Raji (cell line): ENCODE measurements around the gene CENPP.

ENCODE experiments used
- POLR2A ChIP-seq: IDR thresholded peaks from 2 replicates; pipeline ENCODE4 v1.6.1; 2011; ENCODE audit warnings: low read depth, low read length, control low read depth; ENCODE audit not compliant: insufficient read depth

The CENPP gene

DNA sequence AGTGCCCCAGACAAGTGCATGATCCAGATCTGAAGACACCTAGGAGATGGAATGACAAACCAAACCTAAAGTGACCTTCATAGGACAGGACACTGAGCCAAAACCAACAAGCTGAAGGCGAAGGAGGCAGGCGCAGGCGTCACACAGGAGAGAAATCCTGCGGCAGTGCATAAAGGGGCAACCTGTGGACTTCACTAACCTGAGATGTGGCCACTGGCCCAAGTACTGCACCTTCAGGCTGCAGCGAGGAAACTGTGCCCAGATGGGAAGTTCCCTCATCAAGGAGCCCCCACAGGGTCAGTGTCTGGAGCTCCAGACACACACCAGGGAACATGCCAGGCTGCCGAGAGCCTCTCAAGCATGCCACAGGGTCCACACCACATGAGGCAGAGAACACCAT is 340.5 kb downstream of the CENPP start:
- TF ChIP-seq POLR2A = no peak

DNA sequence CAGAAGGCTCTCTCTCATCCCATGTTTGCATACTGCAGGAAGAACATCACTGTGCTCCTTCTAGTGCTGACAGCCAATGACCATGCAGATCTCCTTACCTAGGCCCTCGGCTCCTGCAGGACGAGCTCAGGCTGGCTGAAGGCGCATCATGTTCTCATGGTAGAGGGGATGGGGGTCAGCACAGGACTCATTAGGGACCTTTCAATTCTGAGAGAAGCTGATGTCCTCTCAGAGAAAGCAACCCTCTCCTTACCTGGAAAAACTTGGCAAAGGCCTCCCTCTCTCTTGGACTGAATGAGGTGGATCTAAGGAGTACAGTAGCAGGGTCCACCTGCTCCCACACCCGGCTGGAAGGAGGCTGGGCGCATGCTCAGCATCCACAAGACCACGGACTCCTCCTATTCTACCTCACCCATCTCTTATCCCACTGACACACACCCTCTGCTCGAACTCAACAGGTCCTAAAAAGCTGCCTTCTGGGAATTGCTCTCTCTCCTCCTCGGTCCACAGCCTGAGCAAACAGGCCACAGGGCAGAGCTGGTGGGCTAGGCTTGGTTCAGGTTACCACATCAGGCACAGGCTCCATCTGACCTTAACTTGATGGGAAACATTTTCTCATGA is 341.3 kb downstream of the CENPP start:
- no peak for TF ChIP-seq POLR2A

DNA sequence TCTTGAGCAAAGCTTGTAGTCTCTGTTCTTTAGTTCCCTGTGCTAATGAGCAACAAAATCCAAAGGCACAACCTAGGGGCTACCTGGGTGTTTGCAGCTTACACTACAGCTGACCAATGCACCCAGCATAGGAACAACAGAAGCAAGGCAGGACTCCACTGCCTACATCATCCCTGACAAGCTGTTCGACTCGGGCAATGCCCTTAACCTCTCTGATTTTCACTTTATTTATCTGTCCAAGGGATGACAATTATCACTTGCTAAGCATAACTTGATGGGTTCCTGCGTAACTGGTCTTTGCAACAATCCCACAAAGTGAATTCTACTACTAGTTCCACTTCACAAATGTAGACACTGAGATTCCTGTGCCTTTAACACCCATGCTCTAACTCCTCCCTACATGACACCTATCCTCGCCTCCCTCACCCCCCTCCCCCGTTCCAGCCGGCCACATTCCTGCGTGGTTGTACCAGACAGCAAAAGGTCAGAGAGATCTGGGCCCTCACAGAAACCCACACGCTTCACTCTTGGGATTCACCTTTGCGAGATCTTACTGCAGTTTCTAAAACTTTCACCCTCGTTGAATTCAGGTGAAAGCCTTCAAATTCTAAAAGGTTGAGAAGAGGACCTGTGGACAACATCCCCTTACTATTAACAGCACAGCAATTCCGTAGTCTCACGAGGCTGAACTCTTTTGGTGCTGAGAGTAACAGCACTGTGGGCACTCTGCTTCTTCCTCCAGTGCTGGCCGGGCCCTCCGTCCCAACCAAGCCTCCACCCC is 343.2 kb downstream of the CENPP start:
- no peak for TF ChIP-seq POLR2A

- no peak for TF ChIP-seq POLR2A
Observed at GRCh38 chr9:92669527-92669889, 343.8 kb downstream of the CENPP start.
